HCEC 1CT (cell line): ENCODE measurements around the gene CMTM5.
"Not testable (repeated sequence)": the region's sequence is repeated elsewhere in the genome, so short reads cannot be mapped to it uniquely, and the experiment has no call there.

Source experiments
- DNase-seq: peaks from one replicate; pipeline ENCODE4 v3.0.0-alpha.2; 2017

CMTM5 gene

GRCh38 chr14:23400496-23401149 lies 23.8 kb downstream of the CMTM5 start:
- DNase-seq: not testable (repeated sequence)

- DNase-seq: no peak
Observed at GRCh38 chr14:23401291-23401690, 24.4 kb downstream of the CMTM5 start.

- DNase-seq: no peak
Observed at GRCh38 chr14:23402296-23403138, 25.7 kb downstream of the CMTM5 start.

- DNase-seq: no peak
Observed at GRCh38 chr14:23403139-23403438, 26.2 kb downstream of the CMTM5 start.

- DNase-seq: no peak
Observed at GRCh38 chr14:23403908-23404307, 27.1 kb downstream of the CMTM5 start.

- no peak for DNase-seq
Observed at GRCh38 chr14:23404331-23404900, 27.6 kb downstream of the CMTM5 start.

- no peak for DNase-seq
Observed at GRCh38 chr14:23405096-23405495, 28.2 kb downstream of the CMTM5 start.

GRCh38 chr14:23405516-23406025 lies 28.7 kb downstream of the CMTM5 start:
- DNase-seq: no peak

- DNase-seq: no peak
Observed at GRCh38 chr14:23406244-23406643, 29.4 kb downstream of the CMTM5 start.

- no peak for DNase-seq
Observed at GRCh38 chr14:23406725-23407355, 30.0 kb downstream of the CMTM5 start.

- no peak for DNase-seq
Observed at GRCh38 chr14:23407516-23408306, 30.9 kb downstream of the CMTM5 start, which contains the start of gene MYH6. MYH6 (minus strand) TSS chr14:23408273; CDS start chr14:23407223, 1,050 bp downstream.

GRCh38 chr14:23408307-23408630 lies 31.4 kb downstream of the CMTM5 start:
- no peak for DNase-seq

- no peak for DNase-seq
Observed at GRCh38 chr14:23409475-23409874, 32.6 kb downstream of the CMTM5 start.

GRCh38 chr14:23409966-23410635 lies 33.3 kb downstream of the CMTM5 start:
- DNase-seq: no peak

- DNase-seq: no peak
Observed at GRCh38 chr14:23411563-23412525, 35.0 kb downstream of the CMTM5 start.

- DNase-seq: no peak
Observed at GRCh38 chr14:23413681-23414080, 36.8 kb downstream of the CMTM5 start.

GRCh38 chr14:23414254-23414653 lies 37.4 kb downstream of the CMTM5 start:
- no peak for DNase-seq

GRCh38 chr14:23414906-23415820 lies 38.3 kb downstream of the CMTM5 start:
- no peak for DNase-seq
